RWPE1 (cell line): Measurements from ENCODE around the gene SRGAP1.

Experiments used
- CTCF ChIA-PET: fragments of 350-600 bp; sonication (Branson Sonifier 250); formaldehyde crosslinking; extraction: SDS; loops from one replicate; lab custom pipeline; 2021; lab: Yijun Ruan, JAX
- POLR2A ChIA-PET: fragments of 400-600 bp; formaldehyde crosslinking; extraction: SDS; loops from one replicate; lab custom pipeline; 2020; ENCODE audit warnings: antibody characterized with exemption; ENCODE audit not compliant: low non-redundant PET; lab: Yijun Ruan, JAX
- DNase-seq: peaks from one replicate; pipeline ENCODE4 v3.0.0; 2012; ENCODE audit warnings: low spot score
- H3K27ac ChIP-seq: fragments of 450-650 bp; 2 replicates; pipeline ENCODE4 v1.5.1; 2017
- CTCF ChIP-seq: fragments of 450-650 bp; conservative IDR thresholded peaks from 2 replicates; pipeline ENCODE4 v1.5.1; 2017; ENCODE audit warnings: low read depth, mild to moderate bottlenecking

Gene SRGAP1

DNA sequence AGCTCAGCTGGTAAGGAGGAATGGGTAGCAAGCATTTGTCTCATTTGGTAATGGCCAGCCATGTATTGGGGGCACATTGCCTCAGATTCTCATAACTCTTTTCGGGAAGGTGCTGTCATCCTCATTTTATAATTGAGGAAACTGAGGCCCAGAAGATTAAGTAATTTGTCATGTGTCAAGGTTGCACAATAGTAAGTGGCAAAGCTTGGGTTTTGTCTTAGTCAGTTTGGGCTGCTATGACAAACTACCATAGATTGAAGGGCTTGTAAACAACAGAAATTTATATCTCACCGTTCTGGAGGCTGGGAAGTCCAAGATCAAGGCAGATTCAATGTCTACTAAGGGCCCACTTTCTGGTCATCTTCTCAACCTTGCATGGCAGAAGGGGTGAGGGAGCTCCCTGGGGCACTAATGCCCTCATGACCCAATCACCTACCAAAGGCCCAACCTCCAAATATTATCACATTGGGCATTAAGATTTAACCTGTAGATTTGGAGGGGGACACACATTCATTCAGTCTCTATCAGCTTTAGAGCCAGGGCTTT, 99.6 kb downstream of the SRGAP1 start:
- no peak for DNase-seq
- CTCF ChIA-PET: interaction anchor here (0.6 to 0.7 kb wide), 2 partner anchors 9 to 102 kb away, joined by 3 read pairs; no protein-coding TSS in a partner anchor
- TF ChIP-seq CTCF: no peak
- no peak overlapping the region for H3K27ac ChIP-seq
- POLR2A ChIA-PET: no interaction called here

- ChIA-PET CTCF (interaction anchor here (0.7 kb wide), 1 partner anchor 8 kb away, joined by 3 read pairs; no protein-coding TSS in a partner anchor), POLR2A (interaction anchor here (0.6 kb wide), 1 partner anchor 145 kb away, joined by 4 read pairs; no protein-coding TSS in a partner anchor)
- DNase-seq: no peak
- no peak for TF ChIP-seq CTCF
- 0 out of 2 replicates have a peak overlapping the region, but pooled peaks have one; percentile 26 for H3K27ac ChIP-seq
These were observed 100.2 kb downstream of the SRGAP1 start for GRCh38 chr12:63944586-63945228.

DNA sequence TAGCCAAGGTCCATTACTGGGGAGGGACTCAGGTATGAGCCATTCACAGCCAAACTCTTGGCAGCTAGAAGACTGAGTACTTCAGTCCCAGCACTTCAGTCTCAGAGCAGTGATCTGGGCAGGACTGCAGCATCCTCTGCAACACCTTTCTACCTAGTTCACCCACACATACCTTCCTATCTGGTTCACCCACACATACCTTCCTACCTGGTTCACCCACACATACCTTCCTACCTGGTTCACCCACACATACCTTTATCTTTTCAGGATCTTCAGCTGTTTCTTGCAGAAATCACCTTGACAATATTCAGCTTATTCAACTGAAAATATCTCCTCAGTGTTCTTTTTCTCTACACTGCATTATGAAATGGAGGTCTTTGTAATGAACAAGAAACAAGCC, 101.3 kb downstream of the SRGAP1 start:
- no peak for TF ChIP-seq CTCF
- ChIA-PET POLR2A (interaction anchor here (0.6 kb wide), 1 partner anchor 144 kb away, joined by 4 read pairs; no protein-coding TSS in a partner anchor), CTCF (interaction anchor here (0.6 to 1.0 kb wide), 2 partner anchors 102 to 789 kb away, joined by 3 read pairs; partner anchors contain the start of gene SRGAP1)
- no peak overlapping the region for H3K27ac ChIP-seq
- no peak for DNase-seq

DNA sequence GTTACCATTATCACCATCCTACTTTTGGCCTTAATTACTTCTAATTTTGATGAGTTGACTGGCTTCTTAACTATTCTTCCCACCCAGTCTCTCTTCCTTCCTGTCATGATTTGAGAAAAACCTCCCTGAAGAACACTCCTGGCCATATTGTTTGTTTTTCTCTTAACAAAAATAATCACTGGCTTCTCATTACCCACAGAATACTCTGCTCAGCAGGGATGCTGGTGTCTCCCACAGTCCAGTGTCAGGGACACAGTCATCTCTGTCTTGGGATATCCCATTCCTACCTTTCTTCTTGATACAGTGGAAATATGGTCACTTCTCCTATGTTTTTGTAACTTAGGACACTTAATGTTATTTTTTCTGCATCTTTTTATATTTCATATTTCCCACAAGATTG, 103.7 kb downstream of the SRGAP1 start:
- DNase-seq: no peak
- POLR2A ChIA-PET: no interaction called here
- CTCF ChIA-PET: no interaction called here
- H3K27ac ChIP-seq: no peak overlapping the region
- no peak for TF ChIP-seq CTCF

DNA sequence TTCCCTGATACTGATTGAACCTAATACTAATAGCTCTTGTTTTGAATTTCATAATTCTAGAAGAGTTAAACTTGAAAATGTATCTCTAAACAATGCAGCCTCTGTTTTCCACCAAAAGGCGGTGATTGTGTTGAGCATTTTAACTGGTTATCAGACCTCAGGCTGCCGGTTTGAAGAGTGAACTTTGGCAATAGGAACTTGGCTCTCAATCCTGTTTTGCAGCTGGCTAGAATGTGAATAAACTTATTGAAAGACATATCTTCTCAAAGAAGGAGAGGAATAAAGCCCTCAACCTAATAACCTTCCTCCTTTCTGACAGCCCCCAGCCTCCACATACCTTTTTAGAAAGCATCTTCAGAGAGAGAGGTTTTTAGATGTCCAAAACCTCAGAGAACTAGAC, 105.4 kb downstream of the SRGAP1 start:
- DNase-seq: no peak
- POLR2A ChIA-PET: no interaction called here
- CTCF ChIA-PET: interaction anchor here (0.6 kb wide), 1 partner anchor 13 kb away, joined by 3 read pairs; no protein-coding TSS in a partner anchor
- no peak for TF ChIP-seq CTCF
- no peak overlapping the region for H3K27ac ChIP-seq

- CTCF ChIA-PET: interaction anchor here (0.6 kb wide), 1 partner anchor 9 kb away, joined by 3 read pairs; no protein-coding TSS in a partner anchor
- no peak for DNase-seq
- H3K27ac ChIP-seq: no peak overlapping the region
- no peak for TF ChIP-seq CTCF
- POLR2A ChIA-PET: no interaction called here
These were observed 108.5 kb downstream of the SRGAP1 start for GRCh38 chr12:63952995-63953394.
